Endothelial cell of umbilical vein (primary cell): ENCODE data around the gene LGALS4. TPM values are rescaled to one million over a fixed set of nuclear protein-coding genes. Genes with fewer than 3 reads are reported as not detected.

Experiments
- BruUV-seq: library from RNA; stranded (reverse); fragments of 400-500 nt; replicated peaks from 2 replicates; lab custom pipeline; 2021; lab: Mats Ljungman, UMichigan
- CTCF ChIA-PET: fragments of 300-600, 350-600 bp; sonication (Branson Sonifier 250); formaldehyde crosslinking; loops from one replicate; lab custom pipeline; 2021; ENCODE audit warnings: antibody characterized with exemption, inconsistent platforms; lab: Charles Lee
- POLR2A ChIA-PET: fragments of 300-600, 350-600 bp; sonication (Branson Sonifier 250); formaldehyde crosslinking; loops from one replicate; lab custom pipeline; 2021; ENCODE audit warnings: antibody characterized with exemption, inconsistent platforms; lab: Charles Lee
- DNase-seq: peaks from one replicate; pipeline ENCODE4 v3.0.0-alpha.2; 2011; ENCODE audit warnings: low read depth, low spot score
- FAIRE-seq: peaks from 2 replicates; lab custom pipeline; 2011; peaks lifted over from hg19 to GRCh38; lab: Jason Lieb, UNC
- H2AFZ ChIP-seq: 2 replicates; pipeline ENCODE4 v1.6.0; 2012; ENCODE audit warnings: low read depth, low read length, control low read depth, inconsistent platforms
- H3K27ac ChIP-seq: 2 replicates; pipeline ENCODE4 v1.5.1; 2011; ENCODE audit warnings: low read depth, mild to moderate bottlenecking, control low read depth, low read length, moderate library complexity; ENCODE audit not compliant: insufficient read depth
- H3K27me3 ChIP-seq, 2 experiments: 2 replicates each; pipeline versions ENCODE4 v1.6.0 to v1.6.1; 2011; ENCODE audit warnings: low read length in 2 of 2, mixed read lengths in 1 of 2; ENCODE audit not compliant: control insufficient read depth in 2 of 2, insufficient read depth in 2 of 2
- H3K36me3 ChIP-seq, 2 experiments: 2 replicates in 1 of 2; 3 replicates in 1 of 2; pipeline ENCODE4 v1.5.1; 2011; ENCODE audit warnings: low read length in 2 of 2, mild to moderate bottlenecking in 1 of 2, moderate library complexity in 1 of 2; ENCODE audit not compliant: control insufficient read depth in 2 of 2, insufficient read depth in 2 of 2; ENCODE audit errors: extremely low read depth in 1 of 2
- H3K4me1 ChIP-seq: 3 replicates; pipeline ENCODE4 v1.5.1; 2011; ENCODE audit warnings: mild to moderate bottlenecking, low read length; ENCODE audit not compliant: control insufficient read depth, insufficient read depth; ENCODE audit errors: extremely low read depth
- H3K4me2 ChIP-seq: 2 replicates; pipeline ENCODE4 v1.6.1; 2011; ENCODE audit warnings: low read length, control low read depth, mixed read lengths; ENCODE audit not compliant: insufficient read depth
- H3K4me3 ChIP-seq, 3 experiments: fragments of 200-600 bp in 1 of 3; sonication (generic), shearing (Covaris generic) in 1 of 3; replicated peaks in 1 of 3; 2 replicates each; pipeline ENCODE4 v1.5.1; 2011 to 2016; ENCODE audit warnings: control low read depth in 3 of 3, low read length in 3 of 3, mild to moderate bottlenecking in 2 of 3, inconsistent platforms in 1 of 3, low read depth in 1 of 3, moderate library complexity in 1 of 3; ENCODE audit not compliant: insufficient read depth in 1 of 3
- H3K79me2 ChIP-seq: 2 replicates; pipeline ENCODE4 v1.6.0; 2012; ENCODE audit warnings: low read length, inconsistent platforms; ENCODE audit not compliant: control insufficient read depth, insufficient read depth
- H3K9ac ChIP-seq: replicated peaks from 2 replicates; pipeline ENCODE3; 2011; ENCODE audit warnings: low read length, control low read depth; ENCODE audit not compliant: insufficient read depth; ENCODE audit errors: extremely low read depth
- H3K9me1 ChIP-seq: replicated peaks from 3 replicates; pipeline ENCODE4 v1.6.0; 2011; ENCODE audit warnings: mild to moderate bottlenecking, low read length; ENCODE audit not compliant: control insufficient read depth, insufficient read depth; ENCODE audit errors: extremely low read depth
- H3K9me3 ChIP-seq: replicated peaks from 2 replicates; pipeline ENCODE4 v1.5.1; 2012; ENCODE audit warnings: low read length, inconsistent platforms; ENCODE audit not compliant: control insufficient read depth, insufficient read depth
- H4K20me1 ChIP-seq: replicated peaks from 2 replicates; pipeline ENCODE3; 2011; ENCODE audit warnings: mild to moderate bottlenecking, low read length; ENCODE audit not compliant: control insufficient read depth, insufficient read depth; ENCODE audit errors: extremely low read depth
- EZH2 ChIP-seq: IDR thresholded peaks from 2 replicates; pipeline ENCODE4 v1.6.1; 2012; ENCODE audit warnings: borderline replicate concordance, low read depth, mild to moderate bottlenecking, moderate library complexity, low read length, inconsistent platforms; ENCODE audit not compliant: severe bottlenecking
- FOS ChIP-seq: IDR thresholded peaks from 2 replicates; pipeline ENCODE4 v1.6.1; 2011; ENCODE audit warnings: mild to moderate bottlenecking, low read length, moderate library complexity, borderline replicate concordance; ENCODE audit not compliant: insufficient read depth
- GATA2 ChIP-seq: IDR thresholded peaks from 2 replicates; pipeline ENCODE4 v1.7.0; 2011; ENCODE audit warnings: low read depth, mild to moderate bottlenecking, moderate library complexity, mixed read lengths, low read length; ENCODE audit not compliant: insufficient read length, insufficient read depth
- JUN ChIP-seq: IDR thresholded peaks from 2 replicates; pipeline ENCODE4 v1.6.1; 2011; ENCODE audit warnings: borderline replicate concordance, low read depth; ENCODE audit not compliant: insufficient read length, insufficient read depth
- MYC ChIP-seq: IDR thresholded peaks from one replicate; pipeline ENCODE4 v1.6.1; 2011; ENCODE audit warnings: mild to moderate bottlenecking, low read depth, low read length
- POLR2A ChIP-seq: IDR thresholded peaks from 2 replicates; pipeline ENCODE4 v1.6.1; 2012; ENCODE audit warnings: low read depth, mild to moderate bottlenecking, control low read depth, low read length
- POLR2AphosphoS5 ChIP-seq: IDR thresholded peaks from 2 replicates; pipeline ENCODE4 v1.6.1; 2012; ENCODE audit warnings: low read depth, mild to moderate bottlenecking, control low read depth, low read length, moderate library complexity; ENCODE audit not compliant: insufficient read depth
- dilution Hi-C: fragments of 300-500 bp; cut with MboI; formaldehyde crosslinking; loops from one replicate; pipeline ENCODE4 v1.15.0; 2019; ENCODE audit warnings: low sequenced_read_pairs; ENCODE audit not compliant: extremely low pct_ligation_motif_present
- intact Hi-C: fragments of 100-400 bp; cut with micrococcal nuclease; formaldehyde crosslinking; loops from one replicate; pipeline ENCODE4 v1.10.0; 2022
- polyA plus RNA-seq, 4 experiments: library from polyadenylated mRNA; depleted of rRNA in 3 of 4; stranded (reverse) in 3 of 4; unstranded in 1 of 4; fragments of >200 nt; gene quantifications; 2 replicates each; pipeline versions ENCODE4 v1.2.1 to v1.2.3, GENCODE V29; 2011 to 2012; ENCODE audit warnings: missing spikeins in 1 of 4
- total RNA-seq: library from RNA; stranded (reverse); gene quantifications from 2 replicates; pipeline ENCODE4 v1.2.3, GENCODE V29; 2021
- TF ChIP-seq, protein P1 (sequence below): IDR thresholded peaks from 2 replicates; pipeline ENCODE4 v1.6.1; 2011; ENCODE audit not compliant: insufficient read depth, insufficient read length
- TF ChIP-seq, protein P2 (sequence below), 2 donors: IDR thresholded peaks; 1 replicate in 1 of 2; 2 replicates in 1 of 2; pipeline ENCODE4 v1.5.1; 2011; ENCODE audit warnings: low read length in 2 of 2, mild to moderate bottlenecking in 2 of 2, moderate library complexity in 2 of 2, control low read depth in 1 of 2, inconsistent platforms in 1 of 2, low read depth in 1 of 2; ENCODE audit not compliant: insufficient read depth in 1 of 2; ENCODE audit errors: extremely low read depth in 1 of 2

Gene LGALS4
- total and polyA plus RNA-seq, 2 donors (not counting 3 experiments of a cell fraction or from before 2014, with no cell fraction given), result 0.19 TPM; not detected in 1

DNA sequence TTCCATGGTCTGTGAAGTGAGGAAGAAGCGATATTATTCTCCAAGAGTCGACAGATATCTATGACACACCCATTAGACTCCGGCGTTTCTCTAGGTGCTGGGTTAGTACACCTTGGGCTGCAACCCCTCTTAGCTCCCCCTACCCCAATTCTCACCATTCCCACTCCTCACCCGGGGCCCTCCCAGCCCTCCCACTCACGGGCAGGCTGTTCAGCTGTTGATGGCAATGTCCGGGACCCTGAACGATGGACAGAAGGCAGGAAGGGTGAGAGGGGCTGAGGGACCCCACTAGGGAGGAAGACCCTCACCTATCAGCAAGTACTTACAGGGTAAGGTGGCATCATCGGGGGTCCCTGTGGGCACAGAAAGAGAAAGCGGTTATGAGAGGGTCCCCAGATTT, 9.2 kb downstream of the LGALS4 start:
- H3K79me2 ChIP-seq, result no peaks in the 10 kb centered on the region
- H3K9me1 ChIP-seq, result no peaks in the 10 kb centered on the region
- DNase-seq (no peak), FAIRE-seq (no peak)
- H3K9ac ChIP-seq, result no peak overlapping the region
- H2AFZ ChIP-seq, result no peak overlapping the region
- H4K20me1 ChIP-seq, result no peaks in the 10 kb centered on the region
- POLR2A ChIA-PET, result no interaction called here
- H3K4me3 ChIP-seq, result no peak overlapping the region
- H3K4me1 ChIP-seq, result peaks cover 8% of the 10 kb centered on the region
- H3K4me2 ChIP-seq, result no peak overlapping the region
- H3K27ac ChIP-seq, result no peak overlapping the region
- TF ChIP-seq, protein P1, sequence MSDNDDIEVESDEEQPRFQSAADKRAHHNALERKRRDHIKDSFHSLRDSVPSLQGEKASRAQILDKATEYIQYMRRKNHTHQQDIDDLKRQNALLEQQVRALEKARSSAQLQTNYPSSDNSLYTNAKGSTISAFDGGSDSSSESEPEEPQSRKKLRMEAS, result no peak
- TF ChIP-seq POLR2A (no peak), MYC (no peak), FOS (no peak), GATA2 (no peak), POLR2AphosphoS5 (no peak), JUN (no peak), EZH2 (no peak)
- TF ChIP-seq, protein P2, sequence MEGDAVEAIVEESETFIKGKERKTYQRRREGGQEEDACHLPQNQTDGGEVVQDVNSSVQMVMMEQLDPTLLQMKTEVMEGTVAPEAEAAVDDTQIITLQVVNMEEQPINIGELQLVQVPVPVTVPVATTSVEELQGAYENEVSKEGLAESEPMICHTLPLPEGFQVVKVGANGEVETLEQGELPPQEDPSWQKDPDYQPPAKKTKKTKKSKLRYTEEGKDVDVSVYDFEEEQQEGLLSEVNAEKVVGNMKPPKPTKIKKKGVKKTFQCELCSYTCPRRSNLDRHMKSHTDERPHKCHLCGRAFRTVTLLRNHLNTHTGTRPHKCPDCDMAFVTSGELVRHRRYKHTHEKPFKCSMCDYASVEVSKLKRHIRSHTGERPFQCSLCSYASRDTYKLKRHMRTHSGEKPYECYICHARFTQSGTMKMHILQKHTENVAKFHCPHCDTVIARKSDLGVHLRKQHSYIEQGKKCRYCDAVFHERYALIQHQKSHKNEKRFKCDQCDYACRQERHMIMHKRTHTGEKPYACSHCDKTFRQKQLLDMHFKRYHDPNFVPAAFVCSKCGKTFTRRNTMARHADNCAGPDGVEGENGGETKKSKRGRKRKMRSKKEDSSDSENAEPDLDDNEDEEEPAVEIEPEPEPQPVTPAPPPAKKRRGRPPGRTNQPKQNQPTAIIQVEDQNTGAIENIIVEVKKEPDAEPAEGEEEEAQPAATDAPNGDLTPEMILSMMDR (IDR thresholded peaks at IDR 0.05; ENCODE audit: extremely low read depth in 1 of 2, insufficient read depth in 1 of 2, low read depth in 1 of 2, low read length in 2 of 2), result no peak
- intact Hi-C loops (no loop called here), dilution Hi-C loops (no loop called here)
- no TSS peak for BruUV-seq
- CTCF ChIA-PET, result no interaction called here
- no peaks in the 10 kb centered on the region for H3K27me3 ChIP-seq
- no peaks in the 10 kb centered on the region for H3K36me3 ChIP-seq
- H3K9me3 ChIP-seq, result no peaks in the 10 kb centered on the region
